ENCODE measurements around the gene NR2F6.

DNA sequence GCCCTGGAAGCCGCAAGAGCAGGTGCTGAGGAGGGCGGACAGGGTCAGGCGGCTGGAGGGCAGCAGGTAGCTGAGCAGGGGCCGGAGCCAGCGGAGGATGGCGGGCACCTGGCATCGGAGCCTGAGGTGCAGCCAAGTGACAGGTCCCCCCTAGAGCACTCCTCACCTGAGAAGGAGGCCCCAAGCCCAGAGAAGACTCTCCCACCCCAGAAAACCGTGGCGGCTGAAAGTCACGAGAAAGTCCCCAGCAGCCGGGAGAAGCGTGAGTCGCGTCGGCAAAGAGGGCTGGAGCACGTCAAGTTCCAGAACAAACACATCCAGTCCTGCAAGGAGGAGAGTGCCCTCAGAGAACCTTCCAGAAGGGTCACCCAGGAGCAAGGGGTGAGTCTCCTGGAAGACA lies 51.1 kb downstream of the NR2F6 start:
- no peak for TF ChIP-seq GATA1 (IDR thresholded peaks at IDR 0.05; ENCODE audit: low read depth, low read length)
- no peak for TF ChIP-seq POLR2A (IDR thresholded peaks at IDR 0.05; ENCODE audit: low read length)
